NOMO-1 treated with DMSO at 0.1 percent for 48 hours (cell line): ENCODE measurements around the gene SLC9A3.

Experiments used
- DNase-seq: peaks from one replicate; lab custom pipeline; 2025; ENCODE audit not compliant: unreplicated experiment; lab: John Stamatoyannopoulos, UW

Gene SLC9A3

GRCh38 chr5:421287-421880 lies 102.9 kb downstream of the SLC9A3 start:
- DNase-seq: no peak

- DNase-seq: no peak
These were observed 103.5 kb downstream of the SLC9A3 start for GRCh38 chr5:420632-421286.
